GM12801 (cell line): Measurements from ENCODE around the gene SFMBT1.

Source experiments
- TF ChIP-seq, protein P1 (sequence below): IDR thresholded peaks from one replicate; pipeline ENCODE4 v1.5.1; 2011; ENCODE audit warnings: control low read depth; ENCODE audit not compliant: insufficient read length; ENCODE audit errors: extremely low read depth

The SFMBT1 gene

GRCh38 chr3:52874864-52875587 lies 170.8 kb downstream of the SFMBT1 start:
- TF ChIP-seq, protein P1, sequence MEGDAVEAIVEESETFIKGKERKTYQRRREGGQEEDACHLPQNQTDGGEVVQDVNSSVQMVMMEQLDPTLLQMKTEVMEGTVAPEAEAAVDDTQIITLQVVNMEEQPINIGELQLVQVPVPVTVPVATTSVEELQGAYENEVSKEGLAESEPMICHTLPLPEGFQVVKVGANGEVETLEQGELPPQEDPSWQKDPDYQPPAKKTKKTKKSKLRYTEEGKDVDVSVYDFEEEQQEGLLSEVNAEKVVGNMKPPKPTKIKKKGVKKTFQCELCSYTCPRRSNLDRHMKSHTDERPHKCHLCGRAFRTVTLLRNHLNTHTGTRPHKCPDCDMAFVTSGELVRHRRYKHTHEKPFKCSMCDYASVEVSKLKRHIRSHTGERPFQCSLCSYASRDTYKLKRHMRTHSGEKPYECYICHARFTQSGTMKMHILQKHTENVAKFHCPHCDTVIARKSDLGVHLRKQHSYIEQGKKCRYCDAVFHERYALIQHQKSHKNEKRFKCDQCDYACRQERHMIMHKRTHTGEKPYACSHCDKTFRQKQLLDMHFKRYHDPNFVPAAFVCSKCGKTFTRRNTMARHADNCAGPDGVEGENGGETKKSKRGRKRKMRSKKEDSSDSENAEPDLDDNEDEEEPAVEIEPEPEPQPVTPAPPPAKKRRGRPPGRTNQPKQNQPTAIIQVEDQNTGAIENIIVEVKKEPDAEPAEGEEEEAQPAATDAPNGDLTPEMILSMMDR: no peak

- TF ChIP-seq, protein P1: no peak
Measured at GRCh38 chr3:52874160-52874701, 171.6 kb downstream of the SFMBT1 start.

- TF ChIP-seq, protein P1: no peak
Measured at GRCh38 chr3:52873433-52874159, 172.3 kb downstream of the SFMBT1 start.

DNA sequence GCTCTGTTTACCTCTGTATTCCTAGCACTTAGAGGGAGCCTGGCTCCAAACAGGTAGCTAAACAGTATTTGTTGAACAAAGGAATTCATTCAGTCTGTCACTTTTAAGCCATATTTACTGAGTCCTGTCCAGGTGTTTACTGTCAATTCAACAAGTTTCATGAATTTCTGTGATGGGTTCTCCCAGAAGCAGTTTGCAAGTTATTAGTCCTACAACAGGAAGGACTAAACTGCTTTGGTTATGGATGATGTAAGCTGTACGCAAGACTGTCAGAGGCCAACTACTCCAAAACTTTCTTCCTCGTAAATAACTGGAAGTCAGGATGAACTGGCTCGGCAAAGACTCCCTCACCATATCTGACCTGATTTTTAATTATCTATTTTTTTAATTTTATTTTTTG lies 173.6 kb downstream of the SFMBT1 start:
- TF ChIP-seq, protein P1: no peak

- TF ChIP-seq, protein P1: no peak
Measured at GRCh38 chr3:52871761-52872160, 174.1 kb downstream of the SFMBT1 start.

- TF ChIP-seq, protein P1: no peak
Measured at GRCh38 chr3:52870471-52870870, 175.4 kb downstream of the SFMBT1 start.

- TF ChIP-seq, protein P1: no peak
Measured at GRCh38 chr3:52866427-52866826, 179.4 kb downstream of the SFMBT1 start.
